Measurements from ENCODE around the gene VPS72. TPM values are rescaled to one million over a fixed set of nuclear protein-coding genes. Genes with fewer than 3 reads are reported as not detected.

Gene VPS72
- total and polyA plus RNA-seq, 2 of the 13 experiments (the other 11 are each of a cell fraction or from before 2014, with no cell fraction given): 33.7 to 34.5 TPM

- Histone ChIP-seq H3K79me2 (ENCODE audit: insufficient read depth, low read length) (peaks cover 17% of the 10 kb centered on the region), H3K9me3 (ENCODE audit: low read length) (no peaks in the 10 kb centered on the region), H3K27ac (ENCODE audit: extremely low read length, insufficient read depth, low read length) (peak within 1 kb of the TSS; percentile 85), H3K4me2 (ENCODE audit: low read depth, low read length) (peak within 1 kb of the TSS; percentile 91), H3K27me3 (ENCODE audit: control insufficient read depth in 1 of 2, insufficient read depth in 2 of 2, low read length in 2 of 2) (peaks cover 0 to 5% of the 10 kb centered on the region in 2 experiments; a peak in 2 of 5 replicates), H2AFZ (ENCODE audit: low read length) (peak within 1 kb of the TSS; percentile 94), H3K9ac (ENCODE audit: insufficient read depth, low read depth, low read length) (peak within 1 kb of the TSS; percentile 93), H3K36me3 (replicated peaks in 1 of 2; ENCODE audit: control insufficient read depth in 1 of 2, insufficient read depth in 2 of 2, low read length in 2 of 2) (peaks cover 9 to 11% of the 10 kb centered on the region in 2 experiments; a peak in 4 of 5 replicates), H3K4me3 (replicated peaks in 1 of 3; ENCODE audit: insufficient read depth in 1 of 3, low read depth in 2 of 3, low read length in 3 of 3) (peak within 1 kb of the TSS; percentile 91 to 94 (median 93)), H3K4me1 (ENCODE audit: insufficient read depth, low read length) (peaks cover 25% of the 10 kb centered on the region), H4K20me1 (ENCODE audit: insufficient read depth, low read length) (no peaks in the 10 kb centered on the region)
- BruUV-seq (replicated peaks): TSS peak; percentile 88
- FAIRE-seq: peak; percentile 99
- in situ Hi-C loops (cut with HindIII; ENCODE audit: extremely low pct_ligation_motif_present, low pct_unique_long_range_greater_than_20kb): no loop called here
- peak; percentile 97 for DNase-seq (ENCODE audit: low spot score)
- ATAC-seq: peak; percentile 94
- intact Hi-C loops (cut with micrococcal nuclease; ENCODE audit: unreplicated experiment): no loop called here
- POLR2A ChIA-PET: interaction anchor here (1.0 to 2.8 kb wide), 7 partner anchors 13 to 206 kb away, joined by 4 to 25 read pairs (median 4); partner anchors contain the start of gene VPS72
- CTCF ChIA-PET (ENCODE audit: low intra/inter-chr PET ratio, low total read pairs): no interaction called here
- 2% methylated on average over 37 of the region's 38 CpGs for WGBS (ENCODE audit: low lambda C conversion rate)
- TF ChIP-seq DR1 (CRISPR knock-in tag; IDR thresholded peaks at IDR 0.05): peak; percentile 89
- TF ChIP-seq, protein P1, sequence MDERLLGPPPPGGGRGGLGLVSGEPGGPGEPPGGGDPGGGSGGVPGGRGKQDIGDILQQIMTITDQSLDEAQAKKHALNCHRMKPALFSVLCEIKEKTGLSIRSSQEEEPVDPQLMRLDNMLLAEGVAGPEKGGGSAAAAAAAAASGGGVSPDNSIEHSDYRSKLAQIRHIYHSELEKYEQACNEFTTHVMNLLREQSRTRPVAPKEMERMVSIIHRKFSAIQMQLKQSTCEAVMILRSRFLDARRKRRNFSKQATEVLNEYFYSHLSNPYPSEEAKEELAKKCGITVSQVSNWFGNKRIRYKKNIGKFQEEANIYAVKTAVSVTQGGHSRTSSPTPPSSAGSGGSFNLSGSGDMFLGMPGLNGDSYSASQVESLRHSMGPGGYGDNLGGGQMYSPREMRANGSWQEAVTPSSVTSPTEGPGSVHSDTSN (CRISPR knock-in tag; IDR thresholded peaks at IDR 0.05): no peak
- peak; percentile 78; the same call in 1 of the 2 replicates for TF ChIP-seq KMT2A (CRISPR knock-in tag; IDR thresholded peaks at IDR 0.05)
- TF ChIP-seq, protein P2, sequence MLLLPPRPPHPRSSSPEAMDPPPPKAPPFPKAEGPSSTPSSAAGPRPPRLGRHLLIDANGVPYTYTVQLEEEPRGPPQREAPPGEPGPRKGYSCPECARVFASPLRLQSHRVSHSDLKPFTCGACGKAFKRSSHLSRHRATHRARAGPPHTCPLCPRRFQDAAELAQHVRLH (CRISPR knock-in tag; IDR thresholded peaks at IDR 0.05; ENCODE audit: borderline replicate concordance, low read depth): peak; percentile 80; the same call in 1 of the 2 replicates
- no peak for TF ChIP-seq ZFP82 (CRISPR knock-in tag; IDR thresholded peaks at IDR 0.05; ENCODE audit: borderline replicate concordance)
- TF ChIP-seq SMAD3 (CRISPR knock-in tag; IDR thresholded peaks at IDR 0.05): peak; percentile 65; the same call in 1 of the 2 replicates
- TF ChIP-seq ZNF230 (CRISPR knock-in tag; IDR thresholded peaks at IDR 0.05): peak; percentile 49; the same call in 1 of the 2 replicates
- TF ChIP-seq ZNF780A (CRISPR knock-in tag; IDR thresholded peaks at IDR 0.05): no peak
- TF ChIP-seq E2F1 (CRISPR knock-in tag; IDR thresholded peaks at IDR 0.05): peak; percentile 89
- TF ChIP-seq, protein P3, sequence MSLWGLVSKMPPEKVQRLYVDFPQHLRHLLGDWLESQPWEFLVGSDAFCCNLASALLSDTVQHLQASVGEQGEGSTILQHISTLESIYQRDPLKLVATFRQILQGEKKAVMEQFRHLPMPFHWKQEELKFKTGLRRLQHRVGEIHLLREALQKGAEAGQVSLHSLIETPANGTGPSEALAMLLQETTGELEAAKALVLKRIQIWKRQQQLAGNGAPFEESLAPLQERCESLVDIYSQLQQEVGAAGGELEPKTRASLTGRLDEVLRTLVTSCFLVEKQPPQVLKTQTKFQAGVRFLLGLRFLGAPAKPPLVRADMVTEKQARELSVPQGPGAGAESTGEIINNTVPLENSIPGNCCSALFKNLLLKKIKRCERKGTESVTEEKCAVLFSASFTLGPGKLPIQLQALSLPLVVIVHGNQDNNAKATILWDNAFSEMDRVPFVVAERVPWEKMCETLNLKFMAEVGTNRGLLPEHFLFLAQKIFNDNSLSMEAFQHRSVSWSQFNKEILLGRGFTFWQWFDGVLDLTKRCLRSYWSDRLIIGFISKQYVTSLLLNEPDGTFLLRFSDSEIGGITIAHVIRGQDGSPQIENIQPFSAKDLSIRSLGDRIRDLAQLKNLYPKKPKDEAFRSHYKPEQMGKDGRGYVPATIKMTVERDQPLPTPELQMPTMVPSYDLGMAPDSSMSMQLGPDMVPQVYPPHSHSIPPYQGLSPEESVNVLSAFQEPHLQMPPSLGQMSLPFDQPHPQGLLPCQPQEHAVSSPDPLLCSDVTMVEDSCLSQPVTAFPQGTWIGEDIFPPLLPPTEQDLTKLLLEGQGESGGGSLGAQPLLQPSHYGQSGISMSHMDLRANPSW (CRISPR knock-in tag; IDR thresholded peaks at IDR 0.05; ENCODE audit: borderline replicate concordance): 0 out of 2 replicates have a peak, but pooled peaks have one; percentile 74
- 0 out of 2 replicates have a peak, but pooled peaks have one; percentile 64 for TF ChIP-seq ZSCAN5A (CRISPR knock-in tag; IDR thresholded peaks at IDR 0.05; ENCODE audit: borderline replicate concordance)
- peak; percentile 91 for TF ChIP-seq PHF8 (CRISPR knock-in tag; IDR thresholded peaks at IDR 0.05)
- TF ChIP-seq, protein P4, sequence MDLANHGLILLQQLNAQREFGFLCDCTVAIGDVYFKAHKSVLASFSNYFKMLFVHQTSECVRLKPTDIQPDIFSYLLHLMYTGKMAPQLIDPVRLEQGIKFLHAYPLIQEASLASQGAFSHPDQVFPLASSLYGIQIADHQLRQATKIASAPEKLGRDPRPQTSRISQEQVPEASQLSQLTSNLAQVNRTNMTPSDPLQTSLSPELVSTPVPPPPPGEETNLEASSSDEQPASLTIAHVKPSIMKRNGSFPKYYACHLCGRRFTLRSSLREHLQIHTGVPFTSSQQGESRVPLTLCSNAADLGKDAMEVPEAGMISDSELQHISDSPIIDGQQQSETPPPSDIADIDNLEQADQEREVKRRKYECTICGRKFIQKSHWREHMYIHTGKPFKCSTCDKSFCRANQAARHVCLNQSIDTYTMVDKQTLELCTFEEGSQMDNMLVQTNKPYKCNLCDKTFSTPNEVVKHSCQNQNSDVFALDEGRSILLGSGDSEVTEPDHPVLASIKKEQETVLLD (CRISPR knock-in tag; IDR thresholded peaks at IDR 0.05; ENCODE audit: low read depth): peak; percentile 75; the same call in 1 of the 2 replicates
- TF ChIP-seq KLF6 (CRISPR knock-in tag; IDR thresholded peaks at IDR 0.05): peak; percentile 33
- no peak for TF ChIP-seq IKZF1 (IDR thresholded peaks at IDR 0.05)
Measured at GRCh38 chr1:151165738-151166504, 24.1 kb downstream of the VPS72 start, which contains the start of the genes LYSMD1 and SCNM1. TSS of gene LYSMD1 (minus strand) at chr1:151165902. CDS start at chr1:151165258, 644 bp downstream. TSS of gene SCNM1 (plus strand) at chr1:151166144. CDS start at chr1:151166153, 9 bp downstream.

Measured in HepG2 (cell line).